Measurements from ENCODE around the gene TRAPPC8. TPM values are rescaled to one million over a fixed set of nuclear protein-coding genes. Genes with fewer than 3 reads are reported as not detected.

The TRAPPC8 gene
- total RNA-seq, 1 donor from 2014 or later: 44.1 TPM

GRCh38 chr18:31792580-31792911 is 150.4 kb downstream of the TRAPPC8 start:
- DNase-seq (ENCODE audit: low spot score): no peak

- no peak for DNase-seq (ENCODE audit: low spot score)
These were observed 150.9 kb downstream of the TRAPPC8 start for GRCh38 chr18:31791817-31792579.

GRCh38 chr18:31789409-31789808 is 153.5 kb downstream of the TRAPPC8 start:
- DNase-seq (ENCODE audit: low spot score): no peak

GRCh38 chr18:31783059-31783458 is 159.9 kb downstream of the TRAPPC8 start:
- DNase-seq (ENCODE audit: low spot score): no peak

Other genes starting within 250 kb of the TRAPPC8 start
- not detected for gene SLC25A52, start 182.2 kb downstream of the TRAPPC8 start, total RNA-seq (ENCODE audit: insufficient read depth, low replicate concordance)
- gene RNF125, start 75.7 kb upstream of the TRAPPC8 start, total RNA-seq (ENCODE audit: insufficient read depth, low replicate concordance): 21.4 TPM
- 19.3 TPM for gene RNF138, start 148.7 kb upstream of the TRAPPC8 start, total RNA-seq (ENCODE audit: insufficient read depth, low replicate concordance)
- gene MEP1B, start 246.9 kb upstream of the TRAPPC8 start, total RNA-seq (ENCODE audit: insufficient read depth, low replicate concordance): 2.6 TPM